Adrenal gland (tissue), 5 donors: ENCODE measurements around the gene TMEM59.
"Not testable (repeated sequence)": the region's sequence is repeated elsewhere in the genome, so short reads cannot be mapped to it uniquely, and the experiment has no call there.

Source experiments
- CTCF ChIP-seq, 6 experiments: fragments of 450-650 bp in 4 of 6; fragments of 200-600 bp in 2 of 6; sonication (generic) in 1 of 6; IDR thresholded peaks; 1 replicate in 5 of 6; 2 replicates in 1 of 6; pipeline versions ENCODE4 v1.5.1 to v1.8.0; 2016 to 2021; ENCODE audit warnings: antibody characterized with exemption in 6 of 6, mild to moderate bottlenecking in 2 of 6, moderate library complexity in 1 of 6
- POLR2A ChIP-seq, 2 donors: fragments of 450-650 bp; IDR thresholded peaks; one replicate each; pipeline ENCODE4 v1.6.1; 2017; ENCODE audit warnings: antibody characterized with exemption in 2 of 2, mild to moderate bottlenecking in 2 of 2, moderate library complexity in 1 of 2
- donor health status: DM: no; HTN: no; CAD: no.

- TF ChIP-seq CTCF, POLR2A (IDR thresholded peaks at IDR 0.05): not testable (repeated sequence)
These were observed 2.6 kb downstream of the TMEM59 start for GRCh38 chr1:54050435-54050834.
